Breast epithelium (tissue), 4 donors: ENCODE measurements around the gene TSTD1. TPM values are rescaled to one million over a fixed set of nuclear protein-coding genes. Genes with fewer than 3 reads are reported as not detected.
"Not testable (repeated sequence)": the region's sequence is repeated elsewhere in the genome, so short reads cannot be mapped to it uniquely, and the experiment has no call there.

Experiments used
- DNase-seq, 2 donors: peaks; one replicate each; pipeline ENCODE4 v3.0.0-alpha.2; 2019; ENCODE audit warnings: low spot score in 2 of 2
- H3K27ac ChIP-seq, 2 donors: fragments of 200-600 bp; sonication (generic) in 1 of 2; one replicate each; pipeline ENCODE4 v1.5.1; 2016 to 2019; ENCODE audit warnings: mild to moderate bottlenecking in 1 of 2
- H3K27me3 ChIP-seq, 2 donors: fragments of 200-600 bp; sonication (generic) in 1 of 2; one replicate each; pipeline versions ENCODE4 v1.5.1 to v1.6.0; 2017 to 2019; ENCODE audit warnings: control low read depth in 1 of 2, mild to moderate bottlenecking in 1 of 2
- H3K36me3 ChIP-seq: fragments of 200-600 bp; one replicate; pipeline ENCODE4 v1.5.1; 2019
- H3K4me1 ChIP-seq, 2 donors: fragments of 200-600 bp; sonication (generic); one replicate each; pipeline ENCODE4 v1.5.1; 2016 to 2019; ENCODE audit warnings: control low read depth in 1 of 2
- H3K4me3 ChIP-seq, 3 donors: fragments of 200-600 bp; sonication (generic); 1 replicate in 2 of 3; 2 replicates in 1 of 3; pipeline ENCODE4 v1.5.1; 2016 to 2019; ENCODE audit warnings: mild to moderate bottlenecking in 3 of 3, moderate library complexity in 2 of 3
- H3K9me3 ChIP-seq, 2 donors: fragments of 200-600 bp; sonication (generic) in 1 of 2; one replicate each; pipeline ENCODE4 v1.5.1; 2016 to 2019; ENCODE audit warnings: control low read depth in 1 of 2
- POLR2A ChIP-seq: fragments of 450-650 bp; IDR thresholded peaks from one replicate; pipeline ENCODE4 v1.6.1; 2016; ENCODE audit warnings: antibody characterized with exemption, mild to moderate bottlenecking, moderate library complexity
- POLR2AphosphoS5 ChIP-seq, 3 donors: sonication (generic); formaldehyde crosslinking; IDR thresholded peaks; one replicate each; pipeline ENCODE4 v1.6.1; 2017; ENCODE audit warnings: antibody characterized with exemption in 3 of 3
- intact Hi-C: fragments of 100-400 bp; cut with DNase I; formaldehyde crosslinking; loops from one replicate; pipeline ENCODE4 v1.15.1; 2023; ENCODE audit warnings: low total_unique reads
- total RNA-seq, 3 donors: library from RNA; depleted of rRNA; stranded (reverse); fragments of >200 nt; gene quantifications; one replicate each; pipeline ENCODE4 v1.1.0, GENCODE V29; 2016
- TF ChIP-seq, protein P1 (sequence below), 3 donors: fragments of 450-650 bp; IDR thresholded peaks; one replicate each; pipeline ENCODE4 v1.5.1; 2016 to 2017; ENCODE audit warnings: antibody characterized with exemption in 3 of 3, mild to moderate bottlenecking in 3 of 3, moderate library complexity in 3 of 3

TSTD1 gene
- total RNA-seq, 3 donors from 2014 or later = 57.3 to 217 (median 109) TPM

DNA sequence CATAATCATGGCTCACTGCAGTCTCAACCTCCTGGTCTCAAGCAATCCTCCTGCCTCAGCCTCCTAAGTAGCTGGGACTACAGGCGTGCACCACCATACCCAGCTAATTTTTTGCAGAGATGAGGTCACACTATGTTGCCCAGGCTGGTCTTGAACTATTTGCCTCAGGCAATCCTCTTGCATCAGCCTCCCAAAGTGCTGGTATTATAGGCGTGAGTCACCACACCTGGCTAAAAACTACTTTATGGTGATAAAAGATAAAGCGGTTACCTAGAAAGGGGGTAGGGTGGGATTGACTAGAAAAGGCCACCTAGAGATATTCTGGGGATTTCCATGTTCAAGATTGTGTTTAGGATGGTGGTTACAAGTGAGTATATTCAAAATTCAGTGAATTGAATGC, 5.0 kb downstream of the TSTD1 start:
- H3K27ac ChIP-seq = no peak overlapping the region
- H3K4me3 ChIP-seq = no peak overlapping the region
- no peaks in the 10 kb centered on the region for H3K9me3 ChIP-seq
- no peaks in the 10 kb centered on the region for H3K27me3 ChIP-seq
- no peaks in the 10 kb centered on the region for H3K4me1 ChIP-seq
- TF ChIP-seq, protein P1, sequence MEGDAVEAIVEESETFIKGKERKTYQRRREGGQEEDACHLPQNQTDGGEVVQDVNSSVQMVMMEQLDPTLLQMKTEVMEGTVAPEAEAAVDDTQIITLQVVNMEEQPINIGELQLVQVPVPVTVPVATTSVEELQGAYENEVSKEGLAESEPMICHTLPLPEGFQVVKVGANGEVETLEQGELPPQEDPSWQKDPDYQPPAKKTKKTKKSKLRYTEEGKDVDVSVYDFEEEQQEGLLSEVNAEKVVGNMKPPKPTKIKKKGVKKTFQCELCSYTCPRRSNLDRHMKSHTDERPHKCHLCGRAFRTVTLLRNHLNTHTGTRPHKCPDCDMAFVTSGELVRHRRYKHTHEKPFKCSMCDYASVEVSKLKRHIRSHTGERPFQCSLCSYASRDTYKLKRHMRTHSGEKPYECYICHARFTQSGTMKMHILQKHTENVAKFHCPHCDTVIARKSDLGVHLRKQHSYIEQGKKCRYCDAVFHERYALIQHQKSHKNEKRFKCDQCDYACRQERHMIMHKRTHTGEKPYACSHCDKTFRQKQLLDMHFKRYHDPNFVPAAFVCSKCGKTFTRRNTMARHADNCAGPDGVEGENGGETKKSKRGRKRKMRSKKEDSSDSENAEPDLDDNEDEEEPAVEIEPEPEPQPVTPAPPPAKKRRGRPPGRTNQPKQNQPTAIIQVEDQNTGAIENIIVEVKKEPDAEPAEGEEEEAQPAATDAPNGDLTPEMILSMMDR (IDR thresholded peaks at IDR 0.05) = no peak
- TF ChIP-seq POLR2A (no peak), POLR2AphosphoS5 (IDR thresholded peaks at IDR 0.05) (no peak)
- H3K36me3 ChIP-seq = no peaks in the 10 kb centered on the region
- DNase-seq = no peak
- intact Hi-C loops = no loop called here

DNA sequence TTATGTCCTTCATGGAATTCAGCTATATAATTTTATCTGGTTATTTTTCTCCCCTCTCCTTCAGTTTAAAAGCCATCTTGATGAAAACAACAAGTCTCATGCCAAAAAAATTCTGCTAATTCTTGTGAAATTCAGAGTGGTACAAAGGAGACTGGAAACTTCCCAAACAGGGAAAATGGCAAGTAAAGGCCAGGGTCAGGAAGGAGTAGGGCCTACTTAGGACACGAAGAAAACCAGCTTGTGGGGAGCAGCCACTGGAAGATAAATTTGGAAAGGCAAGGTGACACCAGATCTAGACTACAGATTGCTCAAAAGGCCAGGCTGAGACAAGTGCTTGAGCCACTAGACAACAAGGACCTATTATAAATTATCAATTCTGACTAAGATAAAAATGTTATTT, 6.4 kb downstream of the TSTD1 start:
- Histone ChIP-seq H3K36me3 (no peaks in the 10 kb centered on the region), H3K27ac (peak overlapping the region; percentile 41 to 43), H3K27me3 (no peaks in the 10 kb centered on the region), H3K4me3 (no peak overlapping the region), H3K9me3 (no peaks in the 10 kb centered on the region), H3K4me1 (no peaks in the 10 kb centered on the region)
- TF ChIP-seq POLR2A (no peak), POLR2AphosphoS5 (IDR thresholded peaks at IDR 0.05) (no peak)
- TF ChIP-seq, protein P1 (IDR thresholded peaks at IDR 0.05) = no peak
- DNase-seq = no peak
- intact Hi-C loops = no loop called here

DNA sequence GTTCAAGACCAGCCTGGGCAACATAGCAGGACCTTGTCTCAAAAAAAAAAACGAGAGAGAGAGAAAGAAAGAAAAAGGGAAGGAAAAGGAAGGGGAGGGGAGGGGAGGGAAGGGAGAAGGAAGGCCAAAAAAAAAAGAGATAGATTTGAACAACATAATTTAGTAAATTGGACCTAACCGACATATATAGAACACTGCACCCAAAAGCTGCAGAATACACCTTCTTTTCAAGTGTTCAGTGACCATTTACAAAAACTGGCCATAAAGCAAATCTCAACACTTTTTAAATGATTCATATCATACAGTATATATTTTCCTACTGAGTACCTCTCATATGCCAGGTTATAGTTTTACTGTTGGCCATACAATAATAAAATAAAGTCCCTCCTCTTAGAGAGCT, 6.9 kb downstream of the TSTD1 start:
- Histone ChIP-seq H3K27ac (no peak overlapping the region), H3K9me3 (no peaks in the 10 kb centered on the region), H3K4me3 (no peak overlapping the region), H3K36me3 (no peaks in the 10 kb centered on the region), H3K27me3 (no peaks in the 10 kb centered on the region), H3K4me1 (no peaks in the 10 kb centered on the region)
- no peak for TF ChIP-seq POLR2AphosphoS5 (IDR thresholded peaks at IDR 0.05)
- TF ChIP-seq POLR2A = no peak
- TF ChIP-seq, protein P1 (IDR thresholded peaks at IDR 0.05) = no peak
- no peak for DNase-seq
- intact Hi-C loops = no loop called here

DNA sequence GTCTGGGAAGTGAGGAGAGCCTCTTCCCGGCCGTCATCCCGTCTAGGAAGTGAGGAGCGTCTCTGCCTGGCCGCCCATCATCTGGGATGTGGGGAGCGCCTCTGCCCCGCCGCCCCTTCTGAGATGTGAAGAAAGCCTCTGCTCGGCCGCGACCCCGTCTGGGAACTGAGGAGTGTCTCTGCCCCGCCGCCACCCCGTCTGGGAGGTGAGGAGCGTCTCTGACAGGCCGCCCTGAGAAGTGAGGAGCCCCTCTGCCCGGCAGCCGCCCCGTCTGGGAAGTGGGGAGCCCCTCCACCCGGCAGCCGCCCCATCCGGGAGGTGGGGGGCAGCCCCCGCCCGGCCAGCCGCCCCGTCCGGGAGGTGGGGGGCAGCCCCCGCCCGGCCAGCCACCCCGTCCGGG, 9.3 kb downstream of the TSTD1 start:
- H3K9me3 ChIP-seq, H3K27me3 ChIP-seq, H3K4me3 ChIP-seq, H3K4me1 ChIP-seq, H3K27ac ChIP-seq, H3K36me3 ChIP-seq, DNase-seq, intact Hi-C loops: not testable (repeated sequence)

DNA sequence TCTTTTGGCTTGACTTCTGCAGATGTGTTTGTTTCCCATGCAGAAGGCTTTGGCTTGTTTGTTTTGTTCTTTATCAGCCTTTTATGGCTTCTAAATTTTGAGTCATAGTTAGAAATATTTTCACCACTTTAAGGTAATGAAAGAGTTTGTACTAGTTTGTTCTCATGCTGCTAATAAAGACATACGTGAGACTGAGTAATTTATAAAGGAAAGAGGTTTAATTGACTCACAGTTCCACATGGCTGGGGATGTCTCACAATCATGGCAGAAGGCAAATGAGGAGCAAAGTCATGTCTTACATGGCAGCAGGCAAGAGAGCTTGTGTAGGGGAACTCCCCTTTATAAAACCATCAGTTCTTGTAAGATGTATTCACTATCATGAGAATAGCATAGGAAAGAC, 11.8 kb downstream of the TSTD1 start:
- DNase-seq, H3K36me3 ChIP-seq, H3K27me3 ChIP-seq, H3K4me1 ChIP-seq, H3K9me3 ChIP-seq, intact Hi-C loops, H3K27ac ChIP-seq, H3K4me3 ChIP-seq: not testable (repeated sequence)

DNA sequence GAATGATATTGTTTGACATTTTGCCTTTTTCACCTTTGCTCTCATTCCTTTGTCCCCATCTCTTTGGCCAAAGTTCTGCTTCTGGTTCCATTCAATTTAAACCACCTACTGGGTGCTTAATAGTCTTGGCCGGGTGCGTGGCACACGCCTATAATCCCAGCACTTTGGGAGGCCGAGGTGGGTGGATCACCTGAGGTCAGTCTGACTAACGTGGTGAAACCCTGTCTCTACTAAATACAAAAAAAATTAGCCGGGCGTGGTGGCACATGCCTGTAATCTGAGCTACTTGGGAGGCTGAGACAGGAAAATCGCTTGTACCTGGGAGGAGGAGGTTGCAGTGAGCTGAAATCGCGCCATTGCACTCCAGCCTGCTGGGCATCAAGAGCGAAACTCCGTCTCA, 16.3 kb downstream of the TSTD1 start:
- H3K4me3 ChIP-seq, DNase-seq, intact Hi-C loops, H3K9me3 ChIP-seq, H3K36me3 ChIP-seq, H3K27me3 ChIP-seq, H3K27ac ChIP-seq: not testable (repeated sequence)
- H3K4me1 ChIP-seq = peaks cover 0 to 16% of the 10 kb centered on the region in 2 donors

DNA sequence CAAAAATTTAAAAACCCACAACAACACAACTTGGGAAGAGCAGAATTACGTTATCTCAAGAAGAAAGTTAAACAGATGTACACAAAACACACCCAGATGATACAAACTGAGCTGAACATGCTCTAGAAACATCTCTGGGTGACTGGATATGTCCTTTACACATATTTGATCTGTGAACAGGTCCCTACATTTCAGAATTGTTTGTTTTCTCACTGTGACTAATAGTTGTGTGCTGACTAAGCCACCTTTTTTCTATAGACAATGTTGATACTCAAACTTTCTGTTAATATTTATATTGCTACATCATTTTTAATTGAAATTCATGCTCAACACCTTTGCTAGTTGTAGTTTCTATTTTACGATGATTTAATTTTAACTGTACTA, 16.8 kb downstream of the TSTD1 start:
- Histone ChIP-seq H3K9me3 (no peaks in the 10 kb centered on the region), H3K27me3 (no peaks in the 10 kb centered on the region), H3K4me3 (peak overlapping the region in 2 of 3 donors; percentile 58 to 84), H3K27ac (peak overlapping the region; percentile 88 to 93), H3K36me3 (no peaks in the 10 kb centered on the region), H3K4me1 (peaks cover 0 to 16% of the 10 kb centered on the region in 2 donors)
- DNase-seq = no peak
- TF ChIP-seq, protein P1 (IDR thresholded peaks at IDR 0.05) = no peak
- TF ChIP-seq POLR2A = no peak
- no peak for TF ChIP-seq POLR2AphosphoS5 (IDR thresholded peaks at IDR 0.05)
- intact Hi-C loops = no loop called here
